Stimulated activated CD8-positive, alpha-beta memory T cell treated with anti-CD3 and anti-CD28 coated beads, Interleukin-7, amount 100 ng/mL, for 4 hours (primary cell): ENCODE data around the gene FRY.

ENCODE experiments used
- DNase-seq, 2 donors: peaks; one replicate each; pipeline ENCODE4 v3.0.0-alpha.2; 2020; ENCODE audit warnings: low read depth in 2 of 2

The FRY gene

GRCh38 chr13:32086366-32086765 is 54.8 kb downstream of the FRY start:
- no peak for DNase-seq

GRCh38 chr13:32086791-32087441 is 55.3 kb downstream of the FRY start:
- DNase-seq: no peak

- DNase-seq: no peak
Measured at GRCh38 chr13:32087955-32088747, 56.6 kb downstream of the FRY start.

GRCh38 chr13:32092496-32092895 is 60.9 kb downstream of the FRY start:
- no peak for DNase-seq

- no peak for DNase-seq
Measured at GRCh38 chr13:32093006-32093405, 61.4 kb downstream of the FRY start.

GRCh38 chr13:32098272-32098671 is 66.7 kb downstream of the FRY start:
- no peak for DNase-seq

GRCh38 chr13:32105653-32106313 is 74.2 kb downstream of the FRY start:
- no peak for DNase-seq

GRCh38 chr13:32107474-32107873 is 75.9 kb downstream of the FRY start:
- no peak for DNase-seq

- DNase-seq: no peak
Measured at GRCh38 chr13:32107973-32108372, 76.4 kb downstream of the FRY start.

GRCh38 chr13:32113532-32113931 is 82.0 kb downstream of the FRY start:
- no peak for DNase-seq

- DNase-seq: no peak
Measured at GRCh38 chr13:32114284-32114950, 82.8 kb downstream of the FRY start.

- DNase-seq: no peak
Measured at GRCh38 chr13:32115066-32115465, 83.5 kb downstream of the FRY start.

GRCh38 chr13:32116210-32116609 is 84.6 kb downstream of the FRY start:
- no peak for DNase-seq

GRCh38 chr13:32117001-32117400 is 85.4 kb downstream of the FRY start:
- DNase-seq: no peak

- no peak for DNase-seq
Measured at GRCh38 chr13:32117701-32118100, 86.1 kb downstream of the FRY start.

GRCh38 chr13:32121316-32121715 is 89.7 kb downstream of the FRY start:
- no peak for DNase-seq

GRCh38 chr13:32124743-32125142 is 93.2 kb downstream of the FRY start:
- DNase-seq: no peak

GRCh38 chr13:32125221-32125689 is 93.7 kb downstream of the FRY start:
- no peak for DNase-seq

GRCh38 chr13:32125751-32126150 is 94.2 kb downstream of the FRY start:
- no peak for DNase-seq

GRCh38 chr13:32126278-32126677 is 94.7 kb downstream of the FRY start:
- DNase-seq: no peak

GRCh38 chr13:32126756-32127155 is 95.2 kb downstream of the FRY start:
- no peak for DNase-seq

- no peak for DNase-seq
Measured at GRCh38 chr13:32127691-32128090, 96.1 kb downstream of the FRY start.
